Astrocyte of the cerebellum (primary cell): ENCODE measurements around the gene BOK.

ENCODE experiments used
- DNase-seq: peaks from one replicate; pipeline ENCODE4 v3.0.0-alpha.2; 2011; ENCODE audit warnings: low read depth
- H3K4me3 ChIP-seq: 2 replicates; pipeline ENCODE4 v1.5.1; 2011; ENCODE audit warnings: mild to moderate bottlenecking, low read depth, low read length, moderate library complexity
- in situ Hi-C: cut with HindIII; loops from 2 replicates; pipeline ENCODE4 v1.10.0; 2017; ENCODE audit warnings: low sequenced_read_pairs
- TF ChIP-seq, protein P1 (sequence below): IDR thresholded peaks from 2 replicates; pipeline ENCODE4 v1.5.1; 2012; ENCODE audit warnings: low read length, low read depth, moderate library complexity, mild to moderate bottlenecking; ENCODE audit errors: missing control alignments

BOK gene

GRCh38 chr2:241558532-241559322 lies at the start of gene BOK:
Gene BOK, plus strand, starts transcription at chr2:241558745. Its CDS starts 739 bp downstream, at chr2:241559484.
- DNase-seq = no peak
- H3K4me3 ChIP-seq = peak within 1 kb of the TSS; percentile 62
- in situ Hi-C loops = no loop called here
- TF ChIP-seq, protein P1, sequence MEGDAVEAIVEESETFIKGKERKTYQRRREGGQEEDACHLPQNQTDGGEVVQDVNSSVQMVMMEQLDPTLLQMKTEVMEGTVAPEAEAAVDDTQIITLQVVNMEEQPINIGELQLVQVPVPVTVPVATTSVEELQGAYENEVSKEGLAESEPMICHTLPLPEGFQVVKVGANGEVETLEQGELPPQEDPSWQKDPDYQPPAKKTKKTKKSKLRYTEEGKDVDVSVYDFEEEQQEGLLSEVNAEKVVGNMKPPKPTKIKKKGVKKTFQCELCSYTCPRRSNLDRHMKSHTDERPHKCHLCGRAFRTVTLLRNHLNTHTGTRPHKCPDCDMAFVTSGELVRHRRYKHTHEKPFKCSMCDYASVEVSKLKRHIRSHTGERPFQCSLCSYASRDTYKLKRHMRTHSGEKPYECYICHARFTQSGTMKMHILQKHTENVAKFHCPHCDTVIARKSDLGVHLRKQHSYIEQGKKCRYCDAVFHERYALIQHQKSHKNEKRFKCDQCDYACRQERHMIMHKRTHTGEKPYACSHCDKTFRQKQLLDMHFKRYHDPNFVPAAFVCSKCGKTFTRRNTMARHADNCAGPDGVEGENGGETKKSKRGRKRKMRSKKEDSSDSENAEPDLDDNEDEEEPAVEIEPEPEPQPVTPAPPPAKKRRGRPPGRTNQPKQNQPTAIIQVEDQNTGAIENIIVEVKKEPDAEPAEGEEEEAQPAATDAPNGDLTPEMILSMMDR = no peak

- peak overlapping the region; percentile 83 for H3K4me3 ChIP-seq
- DNase-seq = no peak
- TF ChIP-seq, protein P1 = no peak
- in situ Hi-C loops = no loop called here
Measured at GRCh38 chr2:241509155-241509784, 49.3 kb upstream of the BOK start.

DNA sequence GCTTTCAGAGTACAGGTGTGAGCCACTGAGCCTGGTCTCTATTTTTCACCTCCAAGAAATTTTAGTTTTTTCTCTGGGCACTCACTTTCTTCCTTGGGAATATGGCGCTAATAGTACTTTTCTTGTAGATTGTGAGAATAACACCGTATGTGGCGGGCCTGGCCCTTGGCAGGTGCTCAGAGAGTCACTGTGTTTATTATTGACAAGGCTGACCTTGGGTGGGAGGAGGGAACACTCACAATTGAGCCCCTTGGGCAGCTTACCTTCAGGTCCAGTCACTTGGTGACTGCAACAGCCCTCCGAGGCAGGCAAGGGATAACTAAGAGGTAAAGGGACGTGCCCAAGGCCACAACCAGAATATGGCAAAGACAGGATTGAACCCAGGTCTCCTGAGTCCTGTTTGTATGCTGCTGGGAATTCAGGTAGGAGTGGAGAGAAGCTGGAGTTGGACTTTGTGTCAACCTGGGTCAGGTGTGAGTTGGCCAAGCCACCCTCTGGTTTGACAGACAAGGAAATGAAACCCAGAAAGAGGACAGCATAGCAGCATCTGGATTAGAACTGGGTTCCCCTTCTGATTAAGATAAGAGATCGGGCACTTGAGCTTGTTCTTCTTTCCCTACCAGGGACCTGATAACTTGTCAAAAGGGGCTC lies 47.3 kb upstream of the BOK start:
- TF ChIP-seq, protein P1 = no peak
- in situ Hi-C loops = no loop called here
- DNase-seq = no peak
- no peak overlapping the region for H3K4me3 ChIP-seq

DNA sequence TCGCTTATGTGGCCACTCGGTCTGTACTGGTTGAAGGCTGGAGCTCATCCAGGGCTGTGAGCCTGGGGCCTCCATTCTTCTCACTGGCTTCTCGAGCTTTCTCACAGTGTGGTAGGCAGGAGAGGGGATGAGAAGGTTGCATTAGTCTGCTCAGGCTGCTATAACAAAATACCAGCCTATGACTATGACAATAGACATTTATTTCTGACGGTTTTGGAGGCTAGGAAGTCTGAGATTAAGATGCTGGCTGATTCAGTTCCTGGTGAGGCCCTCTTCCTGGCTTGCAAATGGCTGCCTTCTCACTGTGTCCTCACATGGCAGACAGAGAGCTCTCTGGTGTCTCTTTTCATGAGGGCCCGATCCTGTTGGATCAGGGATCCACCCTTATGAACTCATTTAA lies 44.0 kb upstream of the BOK start:
- H3K4me3 ChIP-seq = no peak overlapping the region
- TF ChIP-seq, protein P1 = no peak
- in situ Hi-C loops = no loop called here
- DNase-seq = no peak

GRCh38 chr2:241514986-241515737 lies 43.4 kb upstream of the BOK start:
- no peak overlapping the region for H3K4me3 ChIP-seq
- DNase-seq = no peak
- in situ Hi-C loops = no loop called here
- TF ChIP-seq, protein P1 = no peak

DNA sequence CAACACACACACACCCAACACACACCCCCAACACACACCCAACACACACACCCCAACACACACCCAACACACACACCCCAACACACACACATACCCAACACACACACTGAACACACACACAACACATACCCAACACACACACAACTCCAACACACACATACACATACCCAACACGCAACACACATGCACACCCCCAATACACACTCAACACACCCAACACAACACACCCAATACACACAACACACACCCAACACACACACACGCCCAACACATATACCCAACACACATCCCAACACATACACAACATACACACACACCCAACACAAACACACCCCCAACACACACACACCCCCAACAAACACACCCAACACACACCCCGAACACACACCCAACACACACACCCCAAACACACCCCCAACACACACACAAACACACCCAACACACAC lies 42.0 kb upstream of the BOK start:
- in situ Hi-C loops = no loop called here
- DNase-seq = no peak
- TF ChIP-seq, protein P1 = no peak
- H3K4me3 ChIP-seq = no peak overlapping the region
